Measurements from ENCODE around the gene ZNRD2.
A peak's percentile ranks its signal among the peaks of the same experiment; 100 is the strongest.

The ZNRD2 gene

GRCh38 chr11:65583589-65583988 is 13.3 kb downstream of the ZNRD2 start:
- intact Hi-C loops (cut with DNase I), result no loop called here
- DNase-seq, result no peak

- intact Hi-C loops (cut with DNase I), result no loop called here
- DNase-seq, result no peak
Measured at GRCh38 chr11:65584106-65584505, 13.8 kb downstream of the ZNRD2 start.

- peak in 7 of 10 donors; percentile 27 to 95 (median 75) for DNase-seq
- intact Hi-C loops (cut with DNase I), result no loop called here
Measured at GRCh38 chr11:65584723-65585171, 14.5 kb downstream of the ZNRD2 start.

- no peak for DNase-seq
- intact Hi-C loops (cut with DNase I), result no loop called here
Measured at GRCh38 chr11:65585396-65586246, 15.3 kb downstream of the ZNRD2 start.

GRCh38 chr11:65586247-65586630 is 16.0 kb downstream of the ZNRD2 start:
- intact Hi-C loops (cut with DNase I), result no loop called here
- no peak for DNase-seq

- no peak for DNase-seq
- intact Hi-C loops (cut with DNase I), result no loop called here
Measured at GRCh38 chr11:65586676-65587075, 16.4 kb downstream of the ZNRD2 start.

- DNase-seq, result peak in 2 of 10 donors; percentile 51 to 91
- intact Hi-C loops (cut with DNase I), result no loop called here
Measured at GRCh38 chr11:65588199-65589054, 18.1 kb downstream of the ZNRD2 start.

- no peak for DNase-seq
Measured at GRCh38 chr11:65589444-65590239, 19.4 kb downstream of the ZNRD2 start.

GRCh38 chr11:65590240-65590738 is 20.0 kb downstream of the ZNRD2 start:
- DNase-seq, result no peak
- intact Hi-C loops (cut with DNase I), result loop anchor here (10.0 kb wide), 1 partner anchor 225 kb away; no protein-coding TSS in a partner anchor

More at GRCh38 chr11:65589444-65590239, 19.4 kb downstream of the ZNRD2 start:
- intact Hi-C loops (cut with DNase I), result loop anchor here (10.0 kb wide), 1 partner anchor 225 kb away; no protein-coding TSS in a partner anchor

- no peak for DNase-seq
- intact Hi-C loops (cut with DNase I), result loop anchor here (2.0 to 10.0 kb wide), 2 partner anchors 19 to 227 kb away; partner anchors contain the start of gene FAM89B
Measured at GRCh38 chr11:65591939-65592857, 21.9 kb downstream of the ZNRD2 start.

GRCh38 chr11:65592858-65593517 is 22.7 kb downstream of the ZNRD2 start:
- no peak for DNase-seq
- intact Hi-C loops (cut with DNase I), result loop anchor here (2.0 to 10.0 kb wide), 2 partner anchors 20 to 228 kb away; partner anchors contain the start of gene FAM89B

- peak in 8 of 10 donors; percentile 69 to 95 (median 75) for DNase-seq
- intact Hi-C loops (cut with DNase I), result loop anchor here (1.0 to 10.0 kb wide), 3 partner anchors 21 to 229 kb away; partner anchors contain the start of gene FAM89B
Measured at GRCh38 chr11:65593518-65594414, 23.5 kb downstream of the ZNRD2 start.

GRCh38 chr11:65595131-65595530 is 24.9 kb downstream of the ZNRD2 start:
- intact Hi-C loops (cut with DNase I), result loop anchor here (10.0 kb wide), 1 partner anchor 230 kb away; no protein-coding TSS in a partner anchor
- no peak for DNase-seq

GRCh38 chr11:65595543-65596281 is 25.4 kb downstream of the ZNRD2 start, which contains the start of gene KCNK7:
Gene KCNK7 (minus strand): TSS chr11:65595800. CDS start chr11:65595772, 28 bp downstream.
- DNase-seq, result no peak
- intact Hi-C loops (cut with DNase I), result loop anchor here (10.0 kb wide), 1 partner anchor 231 kb away; no protein-coding TSS in a partner anchor

GRCh38 chr11:65596520-65596919 is 26.2 kb downstream of the ZNRD2 start:
- intact Hi-C loops (cut with DNase I), result loop anchor here (10.0 kb wide), 1 partner anchor 232 kb away; no protein-coding TSS in a partner anchor

GRCh38 chr11:65598258-65598699 is 28.0 kb downstream of the ZNRD2 start:
- no peak for DNase-seq
- intact Hi-C loops (cut with DNase I), result loop anchor here (10.0 kb wide), 1 partner anchor 233 kb away; no protein-coding TSS in a partner anchor

More at GRCh38 chr11:65596520-65596919, 26.2 kb downstream of the ZNRD2 start:
- DNase-seq, result no peak

Data from posterior cingulate gyrus (tissue), 11 donors.